PC-9 (cell line): ENCODE data around the gene ARPC1B.

ENCODE experiments used
- EZH2 ChIP-seq: fragments of 200-600 bp; sonication (generic); IDR thresholded peaks from 2 replicates; pipeline ENCODE4 v1.8.0; 2017; ENCODE audit warnings: antibody characterized with exemption, low read depth
- TF ChIP-seq, protein P1 (sequence below): fragments of 200-600 bp; sonication (generic); conservative IDR thresholded peaks from 2 replicates; pipeline ENCODE4 v1.6.1; 2017; ENCODE audit warnings: mixed run types, antibody characterized with exemption, mild to moderate bottlenecking, moderate library complexity

DNA sequence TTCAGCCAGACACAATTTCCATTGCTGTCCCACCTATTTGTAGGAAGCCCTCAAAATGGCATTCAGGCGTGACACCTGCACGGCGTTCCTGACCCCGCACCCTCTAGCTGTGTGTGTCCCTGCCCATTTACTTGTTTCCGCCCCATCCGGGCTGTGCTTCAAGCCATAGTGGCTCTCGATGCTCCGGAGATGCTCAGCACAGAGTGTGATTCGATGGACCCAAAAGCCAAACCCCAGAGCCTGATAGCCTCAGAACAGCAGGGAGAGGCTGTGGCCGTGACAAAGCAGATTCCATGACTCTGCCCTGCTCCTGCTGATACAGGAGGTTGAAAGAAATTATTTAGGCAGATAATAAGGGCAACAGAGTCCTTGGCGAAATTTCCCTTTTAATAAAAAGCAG lies 47.7 kb downstream of the ARPC1B start:
- TF ChIP-seq, protein P1, sequence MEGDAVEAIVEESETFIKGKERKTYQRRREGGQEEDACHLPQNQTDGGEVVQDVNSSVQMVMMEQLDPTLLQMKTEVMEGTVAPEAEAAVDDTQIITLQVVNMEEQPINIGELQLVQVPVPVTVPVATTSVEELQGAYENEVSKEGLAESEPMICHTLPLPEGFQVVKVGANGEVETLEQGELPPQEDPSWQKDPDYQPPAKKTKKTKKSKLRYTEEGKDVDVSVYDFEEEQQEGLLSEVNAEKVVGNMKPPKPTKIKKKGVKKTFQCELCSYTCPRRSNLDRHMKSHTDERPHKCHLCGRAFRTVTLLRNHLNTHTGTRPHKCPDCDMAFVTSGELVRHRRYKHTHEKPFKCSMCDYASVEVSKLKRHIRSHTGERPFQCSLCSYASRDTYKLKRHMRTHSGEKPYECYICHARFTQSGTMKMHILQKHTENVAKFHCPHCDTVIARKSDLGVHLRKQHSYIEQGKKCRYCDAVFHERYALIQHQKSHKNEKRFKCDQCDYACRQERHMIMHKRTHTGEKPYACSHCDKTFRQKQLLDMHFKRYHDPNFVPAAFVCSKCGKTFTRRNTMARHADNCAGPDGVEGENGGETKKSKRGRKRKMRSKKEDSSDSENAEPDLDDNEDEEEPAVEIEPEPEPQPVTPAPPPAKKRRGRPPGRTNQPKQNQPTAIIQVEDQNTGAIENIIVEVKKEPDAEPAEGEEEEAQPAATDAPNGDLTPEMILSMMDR, result no peak
- TF ChIP-seq EZH2, result no peak
